GM21515 (cell line): Measurements from ENCODE around the gene NCAM2.

Experiments used
- ATAC-seq: cut with Tn5 transposase; IDR thresholded peaks from one replicate; pipeline ENCODE4 v1.9.1; 2021; ENCODE audit not compliant: unreplicated experiment

The NCAM2 gene

GRCh38 chr21:21165063-21165645, 166.9 kb downstream of the NCAM2 start:
- ATAC-seq: no peak

- ATAC-seq: no peak
Observed at GRCh38 chr21:21174676-21175075, 176.5 kb downstream of the NCAM2 start.

- ATAC-seq: no peak
Observed at GRCh38 chr21:21175798-21176334, 177.7 kb downstream of the NCAM2 start.

GRCh38 chr21:21177353-21177986, 179.3 kb downstream of the NCAM2 start:
- no peak for ATAC-seq

GRCh38 chr21:21179619-21180298, 181.6 kb downstream of the NCAM2 start:
- ATAC-seq: no peak

- ATAC-seq: no peak
Observed at GRCh38 chr21:21182401-21183010, 184.3 kb downstream of the NCAM2 start.

GRCh38 chr21:21183092-21183491, 184.9 kb downstream of the NCAM2 start:
- ATAC-seq: no peak

- no peak for ATAC-seq
Observed at GRCh38 chr21:21184771-21185528, 186.7 kb downstream of the NCAM2 start.

GRCh38 chr21:21187579-21187978, 189.4 kb downstream of the NCAM2 start:
- no peak for ATAC-seq

- ATAC-seq: no peak
Observed at GRCh38 chr21:21188513-21189195, 190.4 kb downstream of the NCAM2 start.

GRCh38 chr21:21195417-21195943, 197.3 kb downstream of the NCAM2 start:
- ATAC-seq: no peak

- no peak for ATAC-seq
Observed at GRCh38 chr21:21196087-21196486, 197.9 kb downstream of the NCAM2 start.

GRCh38 chr21:21196848-21197247, 198.6 kb downstream of the NCAM2 start:
- ATAC-seq: no peak

- ATAC-seq: no peak
Observed at GRCh38 chr21:21199342-21200102, 201.3 kb downstream of the NCAM2 start.

GRCh38 chr21:21200103-21200938, 202.1 kb downstream of the NCAM2 start:
- ATAC-seq: no peak

- no peak for ATAC-seq
Observed at GRCh38 chr21:21200939-21201615, 202.9 kb downstream of the NCAM2 start.

- ATAC-seq: no peak
Observed at GRCh38 chr21:21203822-21204339, 205.7 kb downstream of the NCAM2 start.
